Left renal cortex interstitium (tissue), 4 donors: ENCODE data around the gene SIRT4. TPM values are rescaled to one million over a fixed set of nuclear protein-coding genes. Genes with fewer than 3 reads are reported as not detected.

Experiments
- DNase-seq, 4 donors: peaks; one replicate each; pipeline ENCODE4 v3.0.0-alpha.2; 2013; ENCODE audit warnings: low read depth in 4 of 4, low spot score in 2 of 4, missing footprints in 1 of 4
- polyA plus RNA-seq, 4 donors: library from polyadenylated mRNA; unstranded; fragments of 120-200 nt; gene quantifications; one replicate each; pipeline ENCODE4 v1.2.1, GENCODE V29; 2013; ENCODE audit not compliant: insufficient read length in 4 of 4

The SIRT4 gene
- polyA plus RNA-seq, 4 donors = 3.0 to 4.6 (median 4.4) TPM

DNA sequence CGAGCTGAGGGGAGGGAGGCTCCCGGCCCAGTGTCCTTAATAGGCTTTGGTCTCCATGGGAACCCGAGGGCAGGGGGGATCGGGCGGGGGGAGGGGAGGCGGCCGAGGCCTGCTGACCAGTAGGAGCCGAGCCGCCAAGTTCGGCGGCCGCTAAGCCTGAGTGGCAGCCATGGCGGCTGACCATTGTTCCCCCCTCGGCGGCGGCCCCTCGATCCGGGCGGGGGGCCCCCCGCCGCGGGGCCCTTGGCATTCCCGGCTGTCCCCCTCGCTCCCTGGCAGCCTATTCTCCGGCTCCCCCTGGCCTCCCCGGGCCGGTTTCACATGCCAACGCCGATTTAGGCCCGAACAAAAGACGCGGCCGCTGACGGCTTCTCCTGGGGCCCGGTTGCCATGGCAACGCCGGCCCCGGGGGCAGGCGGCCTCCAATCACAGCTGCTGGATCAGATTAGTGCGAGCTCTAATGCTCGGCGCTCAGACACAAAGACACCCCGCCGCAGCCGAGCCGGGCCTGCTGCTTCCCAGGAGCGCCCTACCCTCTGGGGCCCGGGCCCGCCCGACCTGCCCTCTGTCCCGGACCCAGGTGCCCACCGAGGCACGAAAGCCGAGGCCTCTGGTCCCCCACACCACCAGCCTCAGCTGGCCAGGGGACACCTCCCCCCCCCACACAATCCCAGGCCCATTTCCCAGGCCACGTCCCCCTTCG, 59.5 kb downstream of the SIRT4 start:
- DNase-seq = peak in 3 of 4 donors; percentile 79 to 83 (median 83)

Other genes starting within 250 kb of the SIRT4 start
- gene RAB35, start 185.6 kb upstream of the SIRT4 start, polyA plus RNA-seq = 10 to 100 TPM; 33.6 to 47.7 (median 41.7) TPM
- 10 to 100 TPM; 45.9 to 68.8 (median 54.6) TPM for gene GCN1, start 107.6 kb upstream of the SIRT4 start, polyA plus RNA-seq
- 1,000 to 10,000 TPM; 2,524 to 3,028 (median 2,862) TPM for gene RPLP0, start 101.2 kb upstream of the SIRT4 start, polyA plus RNA-seq
- gene PXN, start 36.6 kb upstream of the SIRT4 start, polyA plus RNA-seq = 10 to 100 TPM; 59.9 to 86.7 (median 69.9) TPM
- 1 to 10 TPM in 1 of 4 donors, under 1 TPM in 1, not detected in 2; 0.92 to 2.6 TPM for gene RNU4-2, start 10.4 kb upstream of the SIRT4 start, polyA plus RNA-seq
- gene RNU4-1, start 9.1 kb upstream of the SIRT4 start, polyA plus RNA-seq = not detected
- under 1 TPM in 3 of 4 donors, not detected in 1; 0.43 to 0.75 (median 0.65) TPM for gene PLA2G1B, start 25.5 kb downstream of the SIRT4 start, polyA plus RNA-seq
- 10 to 100 TPM; 16.8 to 31.9 (median 25.2) TPM for gene MSI1, start 66.8 kb downstream of the SIRT4 start, polyA plus RNA-seq
- gene COX6A1, start 135.8 kb downstream of the SIRT4 start, polyA plus RNA-seq = 100 to 1,000 TPM; 274 to 383 (median 330) TPM
- 10 to 100 TPM; 35.0 to 48.4 (median 42.8) TPM for gene TRIAP1, start 144.1 kb downstream of the SIRT4 start, polyA plus RNA-seq
- gene GATC, start 144.1 kb downstream of the SIRT4 start, polyA plus RNA-seq = 10 to 100 TPM; 30.5 to 36.9 (median 33.6) TPM
- 100 to 1,000 TPM; 212 to 273 (median 244) TPM for gene SRSF9, start 167.4 kb downstream of the SIRT4 start, polyA plus RNA-seq
- 100 to 1,000 TPM; 460 to 545 (median 496) TPM for gene DYNLL1, start 193.8 kb downstream of the SIRT4 start, polyA plus RNA-seq
- 10 to 100 TPM; 53.9 to 70.1 (median 66.9) TPM for gene COQ5, start 226.8 kb downstream of the SIRT4 start, polyA plus RNA-seq
- 100 to 1,000 TPM; 180 to 269 (median 215) TPM for gene RNF10, start 232.0 kb downstream of the SIRT4 start, polyA plus RNA-seq